Measurements from ENCODE around the gene FCN2. TPM values are rescaled to one million over a fixed set of nuclear protein-coding genes. Genes with fewer than 3 reads are reported as not detected.

The FCN2 gene
- total RNA-seq, 1 donor = not detected

DNA sequence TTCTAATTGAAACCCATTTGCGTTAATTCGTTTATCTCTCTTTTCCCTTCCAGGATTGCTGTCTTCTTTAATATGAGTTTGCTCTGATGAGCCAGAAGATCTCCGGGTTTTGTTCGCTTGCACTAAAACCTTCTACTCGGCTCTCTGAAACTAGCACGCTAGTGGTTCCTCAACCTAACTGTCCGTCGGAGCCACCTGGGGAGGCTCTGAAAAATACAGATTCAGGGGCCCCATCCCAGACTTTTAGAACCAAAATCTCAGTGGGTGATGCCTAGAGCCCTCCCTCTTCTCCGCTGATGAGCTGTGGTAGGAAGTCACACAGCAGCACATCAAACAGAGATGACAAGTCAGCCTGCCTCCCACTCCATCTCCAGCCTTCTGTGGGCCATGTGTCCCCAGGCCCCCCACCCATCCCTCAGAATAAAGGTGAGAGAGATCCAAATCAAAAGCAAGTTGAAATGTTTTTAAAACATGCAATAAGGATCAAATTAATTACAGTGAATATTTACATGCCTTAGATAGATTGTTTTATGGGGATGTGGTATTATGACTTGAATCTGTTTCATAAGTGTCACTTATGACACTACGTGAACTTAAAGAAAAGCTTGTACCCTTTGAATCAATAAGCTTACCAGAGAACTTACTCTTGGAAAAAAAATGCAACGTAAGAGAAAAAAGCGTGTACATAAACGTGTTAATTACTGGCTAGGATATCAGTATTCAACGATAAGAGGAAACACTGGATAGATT lies 16.4 kb downstream of the FCN2 start:
- Histone ChIP-seq H3K4me3 (ENCODE audit: insufficient read depth, low read length) (no peak overlapping the region), H3K9me3 (ENCODE audit: low read depth, low read length) (no peaks in the 10 kb centered on the region), H3K4me2 (ENCODE audit: insufficient read depth, low read length) (no peak overlapping the region), H3K36me3 (ENCODE audit: insufficient read depth, low read length) (no peaks in the 10 kb centered on the region), H4K20me1 (ENCODE audit: insufficient read depth, low read length) (no peaks in the 10 kb centered on the region), H3K4me1 (ENCODE audit: insufficient read depth, low read length) (peaks cover 4% of the 10 kb centered on the region), H2AFZ (ENCODE audit: low read length) (no peak overlapping the region), H3K27me3 (ENCODE audit: insufficient read depth, low read length) (peaks cover 5% of the 10 kb centered on the region), H3K79me2 (ENCODE audit: insufficient read depth, low read length) (no peaks in the 10 kb centered on the region), H3K27ac (ENCODE audit: low read depth, low read length) (no peak overlapping the region)
- TF ChIP-seq, protein P1, sequence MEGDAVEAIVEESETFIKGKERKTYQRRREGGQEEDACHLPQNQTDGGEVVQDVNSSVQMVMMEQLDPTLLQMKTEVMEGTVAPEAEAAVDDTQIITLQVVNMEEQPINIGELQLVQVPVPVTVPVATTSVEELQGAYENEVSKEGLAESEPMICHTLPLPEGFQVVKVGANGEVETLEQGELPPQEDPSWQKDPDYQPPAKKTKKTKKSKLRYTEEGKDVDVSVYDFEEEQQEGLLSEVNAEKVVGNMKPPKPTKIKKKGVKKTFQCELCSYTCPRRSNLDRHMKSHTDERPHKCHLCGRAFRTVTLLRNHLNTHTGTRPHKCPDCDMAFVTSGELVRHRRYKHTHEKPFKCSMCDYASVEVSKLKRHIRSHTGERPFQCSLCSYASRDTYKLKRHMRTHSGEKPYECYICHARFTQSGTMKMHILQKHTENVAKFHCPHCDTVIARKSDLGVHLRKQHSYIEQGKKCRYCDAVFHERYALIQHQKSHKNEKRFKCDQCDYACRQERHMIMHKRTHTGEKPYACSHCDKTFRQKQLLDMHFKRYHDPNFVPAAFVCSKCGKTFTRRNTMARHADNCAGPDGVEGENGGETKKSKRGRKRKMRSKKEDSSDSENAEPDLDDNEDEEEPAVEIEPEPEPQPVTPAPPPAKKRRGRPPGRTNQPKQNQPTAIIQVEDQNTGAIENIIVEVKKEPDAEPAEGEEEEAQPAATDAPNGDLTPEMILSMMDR (IDR thresholded peaks at IDR 0.05; ENCODE audit: extremely low read depth, low read depth, low read length) = no peak
- DNase-seq (ENCODE audit: insufficient read length, low spot score, missing footprints) = no peak

DNA sequence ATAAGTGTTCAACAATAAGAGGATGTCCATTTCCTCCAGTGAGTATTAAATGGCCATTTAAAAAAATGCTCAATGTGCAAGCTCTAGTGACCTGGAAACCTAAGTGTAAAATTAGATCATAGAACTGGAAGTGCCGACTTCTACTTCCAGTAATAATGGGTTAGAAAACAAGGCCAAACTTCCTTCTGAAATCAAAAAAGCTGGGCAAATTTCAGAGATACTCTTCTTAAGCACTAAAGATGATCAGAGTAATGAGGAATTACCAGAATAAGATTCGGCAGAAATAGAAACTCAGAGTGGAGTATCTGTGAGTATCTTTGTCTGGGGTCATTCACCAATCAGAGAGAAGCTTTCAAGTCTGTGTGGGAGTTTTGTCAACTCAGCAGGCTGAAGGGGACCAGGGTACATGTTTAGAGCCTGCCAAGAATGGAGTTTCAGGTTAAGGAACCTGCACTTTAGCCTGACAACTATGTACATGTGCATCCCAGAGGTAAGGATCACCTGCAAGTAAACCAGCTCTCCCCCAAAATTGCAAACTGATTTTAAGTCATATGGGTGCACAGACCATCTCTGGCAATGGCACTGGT lies 17.1 kb downstream of the FCN2 start:
- no peak for DNase-seq (ENCODE audit: insufficient read length, low spot score, missing footprints)
- Histone ChIP-seq H3K36me3 (ENCODE audit: insufficient read depth, low read length) (no peaks in the 10 kb centered on the region), H3K79me2 (ENCODE audit: insufficient read depth, low read length) (no peaks in the 10 kb centered on the region), H3K4me3 (ENCODE audit: insufficient read depth, low read length) (no peak overlapping the region), H2AFZ (ENCODE audit: low read length) (no peak overlapping the region), H3K27me3 (ENCODE audit: insufficient read depth, low read length) (peaks cover 5% of the 10 kb centered on the region), H3K9me3 (ENCODE audit: low read depth, low read length) (no peaks in the 10 kb centered on the region), H4K20me1 (ENCODE audit: insufficient read depth, low read length) (no peaks in the 10 kb centered on the region), H3K4me2 (ENCODE audit: insufficient read depth, low read length) (no peak overlapping the region), H3K27ac (ENCODE audit: low read depth, low read length) (no peak overlapping the region), H3K4me1 (ENCODE audit: insufficient read depth, low read length) (peaks cover 4% of the 10 kb centered on the region)
- TF ChIP-seq, protein P1 (IDR thresholded peaks at IDR 0.05; ENCODE audit: extremely low read depth, low read depth, low read length) = no peak

DNA sequence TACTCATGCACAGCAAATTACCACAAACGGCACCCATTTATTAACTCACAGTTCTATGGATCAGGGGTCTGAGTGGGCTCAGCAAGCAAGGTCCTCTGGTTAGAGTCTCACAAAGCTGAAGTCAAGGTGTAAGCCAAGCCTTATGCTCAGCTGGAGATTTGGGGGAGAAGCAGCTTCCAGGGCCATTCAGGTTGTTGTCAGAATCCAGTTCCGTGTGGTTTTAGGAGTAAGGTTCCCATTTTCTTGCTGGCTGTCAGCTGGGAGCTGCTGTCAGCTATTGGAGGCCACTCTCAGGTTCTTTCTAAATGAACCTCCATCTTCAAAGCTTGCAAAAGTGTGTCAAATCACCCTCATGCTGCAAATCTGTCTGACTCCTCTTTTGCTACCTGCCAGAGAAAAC lies 17.7 kb downstream of the FCN2 start:
- TF ChIP-seq, protein P1 (IDR thresholded peaks at IDR 0.05; ENCODE audit: extremely low read depth, low read depth, low read length) = no peak
- no peak overlapping the region for H3K4me2 ChIP-seq (ENCODE audit: insufficient read depth, low read length)
- no peak for DNase-seq (ENCODE audit: insufficient read length, low spot score, missing footprints)
- no peaks in the 10 kb centered on the region for H3K79me2 ChIP-seq (ENCODE audit: insufficient read depth, low read length)
- H3K27me3 ChIP-seq (ENCODE audit: insufficient read depth, low read length) = peaks cover 5% of the 10 kb centered on the region
- no peak overlapping the region for H2AFZ ChIP-seq (ENCODE audit: low read length)
- H3K4me3 ChIP-seq (ENCODE audit: insufficient read depth, low read length) = no peak overlapping the region
- no peak overlapping the region for H3K27ac ChIP-seq (ENCODE audit: low read depth, low read length)
- no peaks in the 10 kb centered on the region for H3K36me3 ChIP-seq (ENCODE audit: insufficient read depth, low read length)
- H3K4me1 ChIP-seq (ENCODE audit: insufficient read depth, low read length) = peaks cover 4% of the 10 kb centered on the region
- no peaks in the 10 kb centered on the region for H3K9me3 ChIP-seq (ENCODE audit: low read depth, low read length)
- H4K20me1 ChIP-seq (ENCODE audit: insufficient read depth, low read length) = no peaks in the 10 kb centered on the region

DNA sequence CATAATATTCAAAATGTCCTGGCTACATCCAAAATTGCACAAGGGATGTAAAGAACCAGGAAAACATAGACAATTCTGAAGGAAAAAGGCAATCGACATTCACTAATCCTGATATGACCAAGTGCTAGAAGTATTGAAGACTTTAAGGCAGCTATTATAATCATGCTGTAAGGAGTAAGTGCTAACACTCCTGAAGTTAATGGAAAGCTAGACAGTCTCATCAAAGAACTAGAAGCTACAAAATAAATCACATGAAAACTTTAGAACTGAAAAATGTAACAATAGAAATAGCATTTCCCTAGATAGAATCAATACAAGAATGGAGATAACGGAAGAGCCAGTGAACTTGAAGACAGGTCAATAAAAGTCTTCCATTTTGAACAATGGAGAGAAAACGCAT lies 18.6 kb downstream of the FCN2 start:
- Histone ChIP-seq H3K4me3 (ENCODE audit: insufficient read depth, low read length) (no peak overlapping the region), H3K4me2 (ENCODE audit: insufficient read depth, low read length) (no peak overlapping the region), H3K4me1 (ENCODE audit: insufficient read depth, low read length) (peaks cover 4% of the 10 kb centered on the region), H2AFZ (ENCODE audit: low read length) (no peak overlapping the region), H3K79me2 (ENCODE audit: insufficient read depth, low read length) (no peaks in the 10 kb centered on the region), H3K36me3 (ENCODE audit: insufficient read depth, low read length) (no peaks in the 10 kb centered on the region), H3K27ac (ENCODE audit: low read depth, low read length) (no peak overlapping the region), H3K9me3 (ENCODE audit: low read depth, low read length) (no peaks in the 10 kb centered on the region), H4K20me1 (ENCODE audit: insufficient read depth, low read length) (no peaks in the 10 kb centered on the region), H3K27me3 (ENCODE audit: insufficient read depth, low read length) (peaks cover 5% of the 10 kb centered on the region)
- TF ChIP-seq, protein P1 (IDR thresholded peaks at IDR 0.05; ENCODE audit: extremely low read depth, low read depth, low read length) = no peak
- DNase-seq (ENCODE audit: insufficient read length, low spot score, missing footprints) = no peak

Data from osteoblast (primary cell).